Renal pelvis (tissue), 4 donors: ENCODE results near the gene MMP20. TPM values are rescaled to one million over a fixed set of nuclear protein-coding genes. Genes with fewer than 3 reads are reported as not detected.

Source experiments
- DNase-seq: peaks from one replicate; pipeline ENCODE4 v3.0.0-alpha.2; 2013
- polyA plus RNA-seq, 3 donors: library from polyadenylated mRNA; unstranded; fragments of 120-200 nt; gene quantifications; one replicate each; pipeline ENCODE4 v1.2.1, GENCODE V29; 2013; ENCODE audit not compliant: insufficient read length in 3 of 3

MMP20 gene
- polyA plus RNA-seq, 3 donors, result not detected

- no peak for DNase-seq
Measured at GRCh38 chr11:102559839-102560238, 65.3 kb downstream of the MMP20 start.

- DNase-seq, result no peak
Measured at GRCh38 chr11:102555091-102555490, 70.0 kb downstream of the MMP20 start.

- no peak for DNase-seq
Measured at GRCh38 chr11:102553835-102554282, 71.3 kb downstream of the MMP20 start.

DNA sequence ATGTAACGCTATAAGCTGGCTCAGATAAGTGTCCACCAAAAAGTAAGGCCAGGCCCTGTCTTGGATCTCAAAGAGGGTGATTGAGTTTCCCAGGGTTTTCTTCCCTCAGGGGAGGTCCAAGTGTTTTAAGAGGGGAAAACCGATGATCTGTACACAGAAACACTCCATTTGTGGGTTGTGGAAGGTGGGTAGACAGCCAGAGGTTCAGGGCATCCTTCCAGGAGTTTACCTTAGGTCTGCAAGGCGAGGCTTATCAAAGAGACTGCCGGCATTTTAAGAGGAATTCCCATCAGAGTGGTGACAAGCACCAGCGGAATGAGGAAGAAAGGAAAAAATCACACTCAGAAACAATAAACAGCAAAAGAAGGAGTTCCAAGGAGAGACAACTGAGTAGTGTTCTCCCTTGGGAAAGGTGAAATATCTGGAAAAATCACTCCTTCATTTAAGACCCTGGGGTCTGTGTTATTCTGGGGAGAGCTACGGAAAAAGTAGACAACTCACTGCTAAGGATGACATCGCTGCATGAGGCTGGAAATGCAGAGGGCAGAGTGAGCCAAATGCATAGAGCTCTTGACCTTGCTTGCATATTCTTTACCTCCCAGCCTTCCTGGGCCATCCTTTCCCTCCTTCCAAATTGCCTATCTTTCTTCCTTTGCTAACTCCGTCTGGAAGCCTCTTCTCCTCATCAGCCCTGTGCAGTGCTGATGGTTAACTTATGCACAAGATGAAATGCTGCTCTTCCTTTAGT lies 72.5 kb downstream of the MMP20 start:
- DNase-seq, result no peak

GRCh38 chr11:102552020-102552419 lies 73.1 kb downstream of the MMP20 start:
- DNase-seq, result no peak

DNA sequence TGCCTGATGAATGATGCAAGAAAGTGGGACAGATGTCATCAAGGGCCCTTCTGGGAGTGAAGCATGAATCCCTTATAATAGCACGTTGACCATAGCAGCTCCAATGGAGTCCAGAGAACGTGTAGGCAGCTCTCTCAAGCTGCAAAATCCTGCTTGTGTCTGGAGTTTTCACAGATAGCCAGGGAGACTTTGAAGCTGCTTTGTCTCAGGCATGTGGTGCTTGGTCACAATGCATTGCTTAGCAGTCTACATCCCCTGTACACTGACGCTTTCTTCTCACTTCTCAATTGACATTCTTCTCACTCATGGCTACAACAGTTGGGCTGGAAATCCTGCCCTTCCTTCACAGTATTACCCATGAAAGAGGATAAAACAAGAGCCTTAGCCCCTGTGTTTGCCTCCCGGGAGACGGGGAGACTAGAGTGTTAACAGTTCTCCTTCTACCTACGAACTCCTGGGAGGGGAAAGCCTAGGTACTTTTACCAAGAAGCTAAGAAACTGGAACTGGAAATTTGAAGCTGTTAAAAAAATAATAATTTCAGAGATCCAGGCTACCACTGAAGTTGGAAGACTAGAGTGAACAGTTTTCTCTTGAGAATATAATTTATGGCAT lies 73.9 kb downstream of the MMP20 start:
- DNase-seq, result no peak

- no peak for DNase-seq
Measured at GRCh38 chr11:102546923-102547471, 78.1 kb downstream of the MMP20 start.

DNA sequence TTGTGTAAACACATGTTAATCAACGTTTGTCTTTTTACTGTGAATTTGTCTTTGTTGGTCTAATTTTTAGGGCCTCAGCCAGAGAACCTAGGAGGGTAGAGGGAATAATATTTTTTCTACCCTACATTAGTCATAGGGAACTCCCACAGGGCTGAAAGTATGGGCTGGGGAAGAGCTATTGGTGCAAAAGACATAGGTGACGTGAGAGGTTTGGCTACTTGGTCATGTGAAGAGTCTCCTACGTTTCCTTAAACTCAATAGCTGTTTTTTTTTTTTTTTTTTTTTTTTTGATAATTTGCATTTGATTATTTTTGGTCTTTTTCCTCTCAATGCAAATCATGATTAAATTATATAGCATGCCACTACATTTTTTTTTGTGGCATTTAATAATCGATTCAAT lies 78.7 kb downstream of the MMP20 start:
- no peak for DNase-seq

DNA sequence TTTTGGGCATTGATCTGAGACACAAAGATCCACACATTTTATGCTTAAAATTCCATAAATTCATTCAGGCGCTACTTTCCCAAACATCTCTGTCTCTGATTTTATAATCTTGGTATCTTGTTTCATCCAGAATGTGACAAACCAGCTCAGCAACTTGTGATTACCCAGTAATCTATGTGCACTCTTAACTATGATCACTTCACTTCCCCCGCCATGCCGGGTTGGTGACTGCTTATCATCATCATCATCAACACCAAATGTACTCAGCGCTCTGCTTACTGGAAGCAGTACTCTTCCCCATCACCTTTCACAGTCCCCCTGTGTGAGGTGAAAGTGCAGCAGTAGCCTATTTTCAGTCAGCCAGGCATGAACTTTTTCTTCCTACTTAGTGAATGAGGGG lies 79.4 kb downstream of the MMP20 start:
- DNase-seq, result no peak

DNA sequence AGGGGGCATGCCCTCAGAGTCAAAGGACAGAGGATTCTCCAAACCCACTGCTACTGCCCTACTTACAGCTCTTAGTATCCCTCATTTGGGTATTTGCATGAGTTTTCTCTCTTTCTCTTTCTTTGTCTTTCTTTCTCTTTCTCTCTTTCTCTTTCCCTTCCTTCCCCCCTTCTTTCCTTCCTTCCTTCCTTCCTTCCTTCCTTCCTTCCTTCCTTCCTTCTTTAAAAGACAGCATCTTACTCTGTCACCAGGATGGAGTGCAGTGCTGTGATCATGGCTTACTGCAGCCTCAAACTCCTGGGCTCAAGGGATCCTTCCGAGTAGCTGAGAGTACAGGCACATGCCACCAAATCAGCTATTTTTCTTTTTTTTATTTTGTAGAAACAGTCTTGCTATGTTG lies 80.5 kb downstream of the MMP20 start:
- no peak for DNase-seq

- no peak for DNase-seq
Measured at GRCh38 chr11:102539567-102539966, 85.6 kb downstream of the MMP20 start.

DNA sequence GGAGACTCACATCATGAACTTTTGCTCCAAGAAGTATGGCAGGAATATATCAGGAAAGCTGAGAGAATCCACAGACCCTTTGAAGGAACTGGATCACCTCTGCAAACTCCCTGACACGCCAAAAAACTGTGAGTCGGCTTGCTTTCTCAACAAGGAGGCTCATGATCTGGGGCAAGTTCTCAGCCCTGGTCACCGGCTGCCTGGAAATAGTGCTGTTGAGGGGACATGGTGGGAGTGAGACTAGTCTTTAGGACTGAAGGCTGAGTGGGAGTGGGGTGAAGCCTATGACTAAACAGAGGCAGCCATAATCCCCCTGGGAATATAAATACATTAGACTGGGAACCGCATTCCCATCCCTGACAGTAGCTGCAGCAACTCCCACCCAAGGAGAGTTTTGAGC lies 86.2 kb downstream of the MMP20 start:
- no peak for DNase-seq

DNA sequence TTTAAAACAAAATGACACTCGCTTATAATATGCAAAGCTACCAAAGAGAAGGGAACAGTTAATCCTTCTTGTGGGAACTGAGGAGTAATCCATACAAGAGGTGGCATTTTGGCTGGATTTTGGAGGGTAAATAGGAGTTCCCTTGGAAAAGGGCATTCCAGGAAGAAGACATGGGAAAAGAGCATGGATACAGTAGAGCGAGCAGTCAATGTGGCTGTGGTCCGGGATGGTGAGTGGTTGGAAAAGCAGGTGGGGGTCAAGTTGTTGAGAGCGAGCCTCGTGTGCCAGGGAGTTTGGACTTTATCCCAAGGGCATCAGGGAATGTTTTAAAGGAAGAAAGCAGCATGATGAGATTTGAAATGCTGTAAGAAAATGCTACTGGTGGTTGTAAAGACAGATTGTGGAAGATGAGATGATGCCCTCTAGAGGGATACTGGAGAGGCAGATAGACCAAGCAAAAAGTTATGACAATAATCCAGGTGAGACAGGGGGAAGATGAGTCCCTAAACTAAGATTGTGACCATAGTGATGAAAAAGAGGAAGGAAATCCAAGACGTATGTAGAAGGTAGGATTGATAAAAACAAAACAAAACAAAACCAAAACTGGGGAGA lies 90.8 kb downstream of the MMP20 start:
- no peak for DNase-seq

- no peak for DNase-seq
Measured at GRCh38 chr11:102530558-102530957, 94.6 kb downstream of the MMP20 start, which contains the start of gene MMP7. MMP7 (minus strand) TSS chr11:102530747; CDS start chr11:102530700, 47 bp downstream.

GRCh38 chr11:102528618-102529017 lies 96.5 kb downstream of the MMP20 start:
- no peak for DNase-seq

DNA sequence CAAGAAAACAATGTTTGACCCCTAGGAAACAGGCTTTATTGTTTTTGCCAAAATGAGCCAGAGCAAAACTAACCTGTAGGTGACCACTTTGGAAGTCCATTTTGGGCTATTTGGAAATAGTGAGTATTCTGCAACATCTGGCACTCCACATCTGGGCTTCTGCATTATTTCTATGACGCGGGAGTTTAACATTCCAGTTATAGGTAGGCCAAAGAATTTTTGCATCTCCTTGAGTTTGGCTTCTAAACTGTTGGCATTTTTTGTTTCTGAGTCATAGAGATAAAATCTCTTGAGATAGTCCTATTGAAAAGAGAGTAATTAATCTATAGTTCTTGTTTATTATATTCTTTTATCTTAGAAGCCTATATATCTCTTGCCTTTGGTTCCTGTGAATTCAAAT lies 97.4 kb downstream of the MMP20 start:
- DNase-seq, result no peak

- DNase-seq, result no peak
Measured at GRCh38 chr11:102527041-102527440, 98.1 kb downstream of the MMP20 start.

Other genes with a start within 250 kb of the MMP20 start
- gene TMEM123, start 172.6 kb downstream of the MMP20 start, polyA plus RNA-seq, result 100 to 1,000 TPM; 210 to 283 (median 274) TPM
- gene MMP7, start 94.6 kb downstream of the MMP20 start, polyA plus RNA-seq, result 10 to 100 TPM; 22.6 to 29.0 (median 27.2) TPM
- not detected for gene MMP27, start 80.4 kb upstream of the MMP20 start, polyA plus RNA-seq
- gene MMP8, start 99.6 kb upstream of the MMP20 start, polyA plus RNA-seq, result under 1 TPM in 1 of 3 donors, not detected in 2; 0.06 TPM
- under 1 TPM in 1 of 3 donors, not detected in 2; 0.11 TPM for gene MMP10, start 155.3 kb upstream of the MMP20 start, polyA plus RNA-seq
- gene MMP1, start 172.8 kb upstream of the MMP20 start, polyA plus RNA-seq, result under 1 TPM in 2 of 3 donors, not detected in 1; 0.21 to 0.27 TPM
- gene MMP3, start 218.3 kb upstream of the MMP20 start, polyA plus RNA-seq, result under 1 TPM in 1 of 3 donors, not detected in 2; 0.10 TPM
- gene MMP12, start 249.7 kb upstream of the MMP20 start, polyA plus RNA-seq, result 1 to 10 TPM; 2.4 to 4.7 (median 4.3) TPM